Neural cell (in vitro differentiated cells): ENCODE results near the gene SRRM2.

Source experiments
- CTCF ChIP-seq: fragments of 450-650 bp; IDR thresholded peaks from 2 replicates; pipeline ENCODE4 v1.5.1; 2014; ENCODE audit warnings: antibody characterized with exemption, mild to moderate bottlenecking, moderate library complexity; ENCODE audit not compliant: poor library complexity, severe bottlenecking
- EZH2 ChIP-seq: fragments of 200-600, 300-800 bp; shearing (Covaris generic), sonication (generic); IDR thresholded peaks from 2 replicates; pipeline ENCODE4 v1.6.1; 2014; ENCODE audit warnings: antibody characterized with exemption, low read length, borderline replicate concordance, mild to moderate bottlenecking; ENCODE audit not compliant: insufficient read depth, poor library complexity, severe bottlenecking
- RAD21 ChIP-seq: fragments of 450-650 bp; conservative IDR thresholded peaks from 2 replicates; pipeline ENCODE4 v1.6.1; 2014; ENCODE audit warnings: antibody characterized with exemption, mild to moderate bottlenecking, moderate library complexity

GRCh38 chr16:2738615-2739014 is 13.8 kb upstream of the SRRM2 start:
- no peak for TF ChIP-seq RAD21
- no peak for TF ChIP-seq CTCF
- no peak for TF ChIP-seq EZH2
